ENCODE results near the gene TTBK2. TPM values are rescaled to one million over a fixed set of nuclear protein-coding genes. Genes with fewer than 3 reads are reported as not detected.

The TTBK2 gene
- total RNA-seq, 1 donor from 2014 or later = 16.1 TPM

DNA sequence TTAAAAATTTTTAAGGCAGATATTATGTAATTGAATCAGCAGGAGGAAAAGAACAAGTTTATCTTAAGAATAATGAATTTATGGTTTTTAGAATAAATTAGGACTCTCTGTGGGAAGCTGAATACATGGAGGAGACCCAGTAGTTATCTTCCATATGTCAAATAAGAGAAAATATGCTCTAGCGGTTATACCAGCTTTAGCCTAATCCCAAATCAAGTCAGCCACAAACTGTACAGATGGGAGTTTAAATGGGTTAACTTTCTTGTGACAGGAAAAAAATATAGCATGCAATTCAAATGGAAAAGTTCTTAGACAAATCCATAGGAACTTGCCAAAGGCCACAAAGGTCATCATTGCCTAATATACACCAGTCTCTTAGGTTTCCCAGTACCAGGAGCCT is 84.3 kb downstream of the TTBK2 start:
- no peak for DNase-seq (ENCODE audit: extremely low spot score, unreplicated experiment)
- Mint-ChIP-seq H3K27ac (no peak overlapping the region), H3K9me3 (no peaks in the 10 kb centered on the region), H3K36me3 (peaks cover 17% of the 10 kb centered on the region), H3K4me3 (no peak overlapping the region), H3K4me1 (ENCODE audit: unreplicated experiment) (no peaks in the 10 kb centered on the region), H3K27me3 (no peaks in the 10 kb centered on the region)
- TF ChIP-seq, protein P1, sequence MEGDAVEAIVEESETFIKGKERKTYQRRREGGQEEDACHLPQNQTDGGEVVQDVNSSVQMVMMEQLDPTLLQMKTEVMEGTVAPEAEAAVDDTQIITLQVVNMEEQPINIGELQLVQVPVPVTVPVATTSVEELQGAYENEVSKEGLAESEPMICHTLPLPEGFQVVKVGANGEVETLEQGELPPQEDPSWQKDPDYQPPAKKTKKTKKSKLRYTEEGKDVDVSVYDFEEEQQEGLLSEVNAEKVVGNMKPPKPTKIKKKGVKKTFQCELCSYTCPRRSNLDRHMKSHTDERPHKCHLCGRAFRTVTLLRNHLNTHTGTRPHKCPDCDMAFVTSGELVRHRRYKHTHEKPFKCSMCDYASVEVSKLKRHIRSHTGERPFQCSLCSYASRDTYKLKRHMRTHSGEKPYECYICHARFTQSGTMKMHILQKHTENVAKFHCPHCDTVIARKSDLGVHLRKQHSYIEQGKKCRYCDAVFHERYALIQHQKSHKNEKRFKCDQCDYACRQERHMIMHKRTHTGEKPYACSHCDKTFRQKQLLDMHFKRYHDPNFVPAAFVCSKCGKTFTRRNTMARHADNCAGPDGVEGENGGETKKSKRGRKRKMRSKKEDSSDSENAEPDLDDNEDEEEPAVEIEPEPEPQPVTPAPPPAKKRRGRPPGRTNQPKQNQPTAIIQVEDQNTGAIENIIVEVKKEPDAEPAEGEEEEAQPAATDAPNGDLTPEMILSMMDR (conservative IDR thresholded peaks at IDR 0.05) = no peak

DNA sequence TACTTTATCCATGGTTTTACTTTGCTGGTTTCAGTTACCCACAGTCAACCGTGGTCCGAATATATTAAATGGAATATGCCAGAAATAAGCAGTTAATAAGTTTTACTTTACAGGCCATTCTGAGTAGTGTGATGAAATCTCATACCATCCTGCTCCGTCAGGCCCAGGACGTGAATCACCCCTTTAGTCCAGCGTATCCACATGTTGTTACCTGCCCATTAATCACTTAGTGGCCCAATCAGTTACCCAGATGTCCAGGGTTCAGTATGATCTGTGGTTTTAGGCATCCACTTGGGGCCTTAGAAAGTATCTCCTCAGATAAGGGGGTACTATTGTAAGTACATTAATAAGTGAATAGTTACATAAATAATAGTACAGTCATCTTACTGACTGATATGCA is 88.0 kb downstream of the TTBK2 start:
- no peak for DNase-seq (ENCODE audit: extremely low spot score, unreplicated experiment)
- no peak overlapping the region for H3K27ac Mint-ChIP-seq
- TF ChIP-seq, protein P1 (conservative IDR thresholded peaks at IDR 0.05) = no peak
- no peak overlapping the region for H3K4me3 Mint-ChIP-seq
- no peaks in the 10 kb centered on the region for H3K27me3 Mint-ChIP-seq
- peaks cover 3% of the 10 kb centered on the region for H3K36me3 Mint-ChIP-seq
- H3K9me3 Mint-ChIP-seq = no peaks in the 10 kb centered on the region
- H3K4me1 Mint-ChIP-seq (ENCODE audit: unreplicated experiment) = no peaks in the 10 kb centered on the region

- TF ChIP-seq, protein P1 (conservative IDR thresholded peaks at IDR 0.05) = no peak
- Mint-ChIP-seq H3K4me1 (ENCODE audit: unreplicated experiment) (no peaks in the 10 kb centered on the region), H3K27me3 (no peaks in the 10 kb centered on the region), H3K9me3 (no peaks in the 10 kb centered on the region), H3K27ac (no peak overlapping the region), H3K4me3 (no peak overlapping the region), H3K36me3 (peaks cover 7% of the 10 kb centered on the region)
- no peak for DNase-seq (ENCODE audit: extremely low spot score, unreplicated experiment)
Observed at GRCh38 chr15:42826251-42826890, 94.2 kb downstream of the TTBK2 start.

- Mint-ChIP-seq H3K9me3 (no peaks in the 10 kb centered on the region), H3K36me3 (peaks cover 10% of the 10 kb centered on the region), H3K4me1 (ENCODE audit: unreplicated experiment) (no peaks in the 10 kb centered on the region), H3K27ac (no peak overlapping the region), H3K4me3 (no peak overlapping the region), H3K27me3 (no peaks in the 10 kb centered on the region)
- TF ChIP-seq, protein P1 (conservative IDR thresholded peaks at IDR 0.05) = no peak
- no peak for DNase-seq (ENCODE audit: extremely low spot score, unreplicated experiment)
Observed at GRCh38 chr15:42825599-42825998, 95.0 kb downstream of the TTBK2 start.

DNA sequence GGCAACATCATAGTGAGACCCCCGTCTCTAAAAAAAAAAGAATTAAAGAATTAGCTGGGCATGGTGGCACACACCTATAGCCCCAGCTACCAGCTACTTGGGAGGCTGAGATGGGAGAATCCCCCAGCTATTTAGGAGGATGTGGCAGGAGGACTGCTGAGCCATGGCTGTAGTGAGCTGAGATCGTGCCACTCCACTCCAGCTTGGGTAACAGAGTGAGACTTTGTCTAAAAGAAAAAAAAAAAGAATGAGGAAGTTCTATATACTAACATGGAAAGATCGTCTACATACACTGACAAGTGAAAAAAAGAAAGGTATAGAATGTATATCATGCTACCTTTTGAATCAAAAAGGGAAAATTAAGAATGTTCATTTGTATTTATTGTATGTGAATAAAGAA is 99.8 kb downstream of the TTBK2 start:
- DNase-seq (ENCODE audit: extremely low spot score, unreplicated experiment) = no peak
- Mint-ChIP-seq H3K27ac (no peak overlapping the region), H3K9me3 (no peaks in the 10 kb centered on the region), H3K4me1 (ENCODE audit: unreplicated experiment) (no peaks in the 10 kb centered on the region), H3K4me3 (no peak overlapping the region), H3K36me3 (peaks cover 7% of the 10 kb centered on the region), H3K27me3 (no peaks in the 10 kb centered on the region)
- TF ChIP-seq, protein P1 (conservative IDR thresholded peaks at IDR 0.05) = no peak

- no peaks in the 10 kb centered on the region for H3K4me1 Mint-ChIP-seq (ENCODE audit: unreplicated experiment)
- TF ChIP-seq, protein P1 (conservative IDR thresholded peaks at IDR 0.05) = no peak
- H3K27ac Mint-ChIP-seq = no peak overlapping the region
- H3K9me3 Mint-ChIP-seq = no peaks in the 10 kb centered on the region
- no peaks in the 10 kb centered on the region for H3K27me3 Mint-ChIP-seq
- H3K36me3 Mint-ChIP-seq = peaks cover 7% of the 10 kb centered on the region
- H3K4me3 Mint-ChIP-seq = no peak overlapping the region
- DNase-seq (ENCODE audit: extremely low spot score, unreplicated experiment) = no peak
Observed at GRCh38 chr15:42819786-42820185, 100.8 kb downstream of the TTBK2 start.
